DND-41 (cell line): Measurements from ENCODE around the gene MTHFR.

Source experiments
- CTCF ChIP-seq: IDR thresholded peaks from 2 replicates; pipeline ENCODE4 v1.5.1; 2012; ENCODE audit warnings: borderline replicate concordance, low read length, moderate library complexity, mild to moderate bottlenecking; ENCODE audit not compliant: poor library complexity, severe bottlenecking; ENCODE audit errors: extremely low read depth
- EZH2 ChIP-seq: IDR thresholded peaks from 3 replicates; pipeline ENCODE4 v1.6.1; 2012; ENCODE audit warnings: borderline replicate concordance, low read depth, mild to moderate bottlenecking, moderate library complexity, low read length, inconsistent platforms; ENCODE audit not compliant: severe bottlenecking

GRCh38 chr1:11738783-11739182 lies 67.0 kb downstream of the MTHFR start:
- TF ChIP-seq CTCF (no peak), EZH2 (no peak)
